RWPE1 (cell line): ENCODE results near the gene TSPAN9.

ENCODE experiments used
- CTCF ChIA-PET: fragments of 350-600 bp; sonication (Branson Sonifier 250); formaldehyde crosslinking; extraction: SDS; loops from one replicate; lab custom pipeline; 2021; lab: Yijun Ruan, JAX
- POLR2A ChIA-PET: fragments of 400-600 bp; formaldehyde crosslinking; extraction: SDS; loops from one replicate; lab custom pipeline; 2020; ENCODE audit warnings: antibody characterized with exemption; ENCODE audit not compliant: low non-redundant PET; lab: Yijun Ruan, JAX
- DNase-seq: peaks from one replicate; pipeline ENCODE4 v3.0.0; 2012; ENCODE audit warnings: low spot score
- H3K27ac ChIP-seq: fragments of 450-650 bp; 2 replicates; pipeline ENCODE4 v1.5.1; 2017
- CTCF ChIP-seq: fragments of 450-650 bp; conservative IDR thresholded peaks from 2 replicates; pipeline ENCODE4 v1.5.1; 2017; ENCODE audit warnings: low read depth, mild to moderate bottlenecking

The TSPAN9 gene

GRCh38 chr12:3246253-3246652 lies 169.1 kb downstream of the TSPAN9 start:
- no peak overlapping the region for H3K27ac ChIP-seq
- TF ChIP-seq CTCF: no peak
- no peak for DNase-seq
- POLR2A ChIA-PET: no interaction called here
- CTCF ChIA-PET: interaction anchor here (0.6 kb wide), 1 partner anchor 482 kb away, joined by 4 read pairs; no protein-coding TSS in a partner anchor

DNA sequence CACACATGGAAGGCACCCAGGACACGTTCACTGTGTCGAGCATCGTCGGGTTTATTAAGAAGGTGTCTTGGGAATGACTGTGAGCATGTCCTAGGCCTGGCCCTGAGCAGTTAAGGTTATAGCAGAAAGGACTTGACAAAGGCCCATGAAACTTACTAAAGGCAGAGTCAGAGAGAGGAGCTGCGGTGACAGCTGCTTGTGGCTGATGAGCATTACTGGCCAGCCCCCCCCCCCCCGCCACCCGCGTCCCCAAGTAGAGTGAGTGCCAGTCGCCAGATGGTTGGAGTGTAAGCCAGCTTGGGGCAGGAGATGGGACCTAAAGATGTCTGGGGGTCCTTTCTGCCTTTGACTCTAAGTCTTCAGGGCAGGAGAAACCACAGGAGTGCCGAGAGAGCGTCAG lies 169.9 kb downstream of the TSPAN9 start:
- CTCF ChIA-PET: no interaction called here
- POLR2A ChIA-PET: no interaction called here
- no peak for DNase-seq
- TF ChIP-seq CTCF: no peak
- no peak overlapping the region for H3K27ac ChIP-seq

DNA sequence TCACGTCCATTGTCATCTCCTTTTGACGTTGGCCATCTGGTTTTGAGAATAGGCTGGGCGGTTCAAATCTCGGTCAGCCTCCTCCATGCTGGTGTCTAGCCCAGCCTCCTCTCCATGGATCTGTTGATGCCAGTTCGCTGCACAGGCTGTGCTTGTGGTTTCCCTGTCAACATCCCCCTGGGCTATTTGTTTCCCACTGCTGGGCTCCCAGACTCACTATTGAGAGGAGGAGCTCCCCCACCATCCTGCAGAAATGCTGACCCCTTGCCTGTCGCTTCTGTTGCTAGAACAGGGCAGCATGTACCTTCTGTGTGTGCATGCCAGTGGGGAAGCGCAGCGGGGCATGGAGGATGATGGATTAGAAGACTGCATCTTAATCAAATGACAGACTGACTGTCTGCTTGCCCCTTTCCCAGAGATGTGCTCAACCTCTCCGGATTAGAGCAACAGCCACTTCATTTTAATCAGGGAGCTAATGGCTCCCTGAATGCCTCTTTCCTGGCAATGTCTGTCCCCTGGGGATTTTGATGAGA lies 170.5 kb downstream of the TSPAN9 start:
- POLR2A ChIA-PET: no interaction called here
- no peak for TF ChIP-seq CTCF
- CTCF ChIA-PET: interaction anchor here (0.8 kb wide), 1 partner anchor 14 kb away, joined by 3 read pairs; no protein-coding TSS in a partner anchor
- H3K27ac ChIP-seq: no peak overlapping the region
- no peak for DNase-seq

GRCh38 chr12:3249081-3249800 lies 172.1 kb downstream of the TSPAN9 start:
- POLR2A ChIA-PET: interaction anchor here (0.7 kb wide), 1 partner anchor 22 kb away, joined by 3 read pairs; no protein-coding TSS in a partner anchor
- CTCF ChIA-PET: interaction anchor here (0.7 kb wide), 1 partner anchor 176 kb away, joined by 3 read pairs; no protein-coding TSS in a partner anchor
- DNase-seq: no peak
- H3K27ac ChIP-seq: no peak overlapping the region
- TF ChIP-seq CTCF: no peak

GRCh38 chr12:3250034-3250433 lies 172.9 kb downstream of the TSPAN9 start:
- DNase-seq: no peak
- ChIA-PET POLR2A (no interaction called here), CTCF (no interaction called here)
- TF ChIP-seq CTCF: no peak
- no peak overlapping the region for H3K27ac ChIP-seq

DNA sequence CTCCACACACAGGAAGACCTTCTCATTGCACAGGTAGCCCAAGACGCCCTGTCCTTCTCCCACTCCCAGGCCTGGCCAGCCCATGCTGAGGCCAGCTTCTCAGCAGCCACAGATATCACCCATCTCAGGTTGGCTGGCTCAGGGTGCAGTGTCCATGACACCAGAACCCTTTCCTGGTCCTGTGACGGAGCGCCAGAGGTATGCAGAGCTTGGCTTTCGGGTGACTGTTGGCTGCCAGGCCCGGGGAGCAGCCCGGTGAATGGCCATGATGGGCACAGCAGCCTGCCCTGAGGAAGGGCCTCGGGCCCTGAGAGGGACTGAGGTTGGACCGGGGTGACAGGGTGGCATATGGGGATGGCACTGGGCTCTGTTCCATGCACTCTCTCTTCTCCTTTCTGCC lies 173.4 kb downstream of the TSPAN9 start:
- no peak overlapping the region for H3K27ac ChIP-seq
- POLR2A ChIA-PET: no interaction called here
- DNase-seq: no peak
- CTCF ChIA-PET: no interaction called here
- no peak for TF ChIP-seq CTCF
